ENCODE measurements around the gene GALNT14. TPM values are rescaled to one million over a fixed set of nuclear protein-coding genes. Genes with fewer than 3 reads are reported as not detected.

Gene GALNT14
- total RNA-seq, 1 donor from 2014 or later: 7.0 TPM

GRCh38 chr2:30903326-30903725 lies 234.9 kb downstream of the GALNT14 start:
- no peak for DNase-seq (ENCODE audit: low spot score)

- DNase-seq (ENCODE audit: low spot score): no peak
Measured at GRCh38 chr2:30900381-30900780, 237.9 kb downstream of the GALNT14 start.

GRCh38 chr2:30899516-30900054 lies 238.7 kb downstream of the GALNT14 start:
- DNase-seq (ENCODE audit: low spot score): no peak

GRCh38 chr2:30897539-30897938 lies 240.7 kb downstream of the GALNT14 start:
- DNase-seq (ENCODE audit: low spot score): no peak

GRCh38 chr2:30894498-30895119 lies 243.6 kb downstream of the GALNT14 start:
- no peak for DNase-seq (ENCODE audit: low spot score)

GRCh38 chr2:30888852-30889409 lies 249.3 kb downstream of the GALNT14 start:
- no peak for DNase-seq (ENCODE audit: low spot score)

- DNase-seq (ENCODE audit: low spot score): no peak
Measured at GRCh38 chr2:30886080-30886479, 252.2 kb downstream of the GALNT14 start.

- no peak for DNase-seq (ENCODE audit: low spot score)
Measured at GRCh38 chr2:30883822-30884221, 254.4 kb downstream of the GALNT14 start.

GRCh38 chr2:30883184-30883583 lies 255.1 kb downstream of the GALNT14 start:
- DNase-seq (ENCODE audit: low spot score): no peak

GRCh38 chr2:30880516-30880915 lies 257.7 kb downstream of the GALNT14 start:
- DNase-seq (ENCODE audit: low spot score): no peak

- DNase-seq (ENCODE audit: low spot score): no peak
Measured at GRCh38 chr2:30877833-30878232, 260.4 kb downstream of the GALNT14 start.

- DNase-seq (ENCODE audit: low spot score): no peak
Measured at GRCh38 chr2:30872797-30873196, 265.4 kb downstream of the GALNT14 start.

- no peak for DNase-seq (ENCODE audit: low spot score)
Measured at GRCh38 chr2:30871980-30872789, 266.1 kb downstream of the GALNT14 start.

GRCh38 chr2:30871440-30871839 lies 266.8 kb downstream of the GALNT14 start:
- DNase-seq (ENCODE audit: low spot score): no peak

- no peak for DNase-seq (ENCODE audit: low spot score)
Measured at GRCh38 chr2:30869988-30870387, 268.3 kb downstream of the GALNT14 start.

- DNase-seq (ENCODE audit: low spot score): no peak
Measured at GRCh38 chr2:30867385-30867784, 270.9 kb downstream of the GALNT14 start.

GRCh38 chr2:30866974-30867373 lies 271.3 kb downstream of the GALNT14 start:
- no peak for DNase-seq (ENCODE audit: low spot score)

GRCh38 chr2:30865892-30866681 lies 272.2 kb downstream of the GALNT14 start:
- DNase-seq (ENCODE audit: low spot score): no peak

- no peak for DNase-seq (ENCODE audit: low spot score)
Measured at GRCh38 chr2:30865243-30865642, 273.0 kb downstream of the GALNT14 start.

GRCh38 chr2:30862054-30862651 lies 276.1 kb downstream of the GALNT14 start:
- DNase-seq (ENCODE audit: low spot score): peak; percentile 55

- DNase-seq (ENCODE audit: low spot score): no peak
Measured at GRCh38 chr2:30860726-30861125, 277.5 kb downstream of the GALNT14 start.

Data from ureter (tissue), 1 donor.